ENCODE data around the gene HSD17B12.

Gene HSD17B12

DNA sequence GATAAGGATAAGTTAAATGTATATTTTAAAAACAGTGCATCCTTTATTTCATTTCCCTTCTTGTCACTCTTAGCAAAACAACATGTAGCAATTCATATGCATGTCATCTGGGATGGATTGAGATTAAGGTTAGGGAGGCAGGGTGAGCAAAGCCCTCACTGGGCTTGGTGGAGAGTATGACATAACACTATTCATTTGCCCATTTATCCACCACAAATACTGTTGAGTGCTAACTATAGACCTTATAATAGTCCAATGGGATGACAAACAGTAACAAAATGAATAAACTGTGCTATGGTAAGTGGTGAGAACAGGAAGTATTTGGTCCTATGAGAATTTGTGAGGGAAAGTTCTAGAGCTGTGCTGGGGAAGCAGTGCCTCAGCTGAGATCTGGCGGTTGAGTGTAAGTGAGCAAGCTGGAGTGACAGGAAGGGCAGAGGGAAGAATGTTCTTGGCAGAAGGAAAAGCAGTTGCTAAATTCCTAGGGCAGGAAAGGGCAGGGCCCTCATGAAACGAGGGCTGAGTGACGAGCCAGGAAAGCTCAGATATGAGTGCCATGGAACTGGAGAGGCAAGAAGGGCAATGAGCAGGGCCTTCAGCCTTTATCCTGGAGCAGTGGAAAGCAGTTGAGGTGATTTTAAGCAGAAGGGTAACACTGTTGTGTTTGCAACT is 6.7 kb downstream of the HSD17B12 start:
- no peak for DNase-seq (ENCODE audit: low read depth in 2 of 2, low spot score in 1 of 2)

DNA sequence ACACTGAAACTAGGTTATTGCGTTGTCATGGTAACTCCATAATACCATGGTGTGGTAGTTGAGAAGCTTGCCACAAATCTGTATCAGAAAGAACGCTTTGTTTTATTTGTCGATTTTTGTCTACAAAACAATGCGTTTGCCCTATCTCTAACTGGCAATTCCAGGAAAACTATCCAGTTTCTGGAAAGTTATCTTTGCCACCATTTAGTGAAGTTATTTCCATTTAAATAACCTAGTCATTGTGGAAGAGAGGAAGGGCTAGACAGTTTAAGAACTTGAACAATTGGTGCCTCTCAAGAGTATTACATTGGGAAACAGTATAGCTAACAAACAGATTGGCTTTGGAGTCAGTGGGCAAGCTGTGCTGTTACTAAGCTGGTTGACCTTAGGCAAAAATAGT is 7.9 kb downstream of the HSD17B12 start:
- no peak for DNase-seq (ENCODE audit: low read depth in 2 of 2, low spot score in 1 of 2)

DNA sequence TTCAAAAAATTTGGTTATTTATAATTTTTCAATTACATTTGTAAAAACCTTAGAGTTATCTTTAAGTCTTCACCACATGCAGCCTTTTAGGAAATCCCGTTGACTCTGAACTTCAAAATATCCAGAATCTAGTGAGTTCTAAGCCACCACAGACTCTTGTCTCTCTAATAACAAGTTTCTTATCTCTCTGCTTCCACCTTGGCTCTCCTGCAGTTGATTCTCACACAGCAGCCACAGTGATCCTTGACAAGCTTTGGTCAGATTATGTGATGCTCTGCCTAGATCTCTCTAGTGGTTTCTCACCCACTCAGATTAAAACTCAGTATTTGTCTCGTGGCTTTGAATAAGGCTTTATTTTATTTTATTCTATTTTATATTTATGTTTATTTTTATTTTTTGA is 8.6 kb downstream of the HSD17B12 start:
- DNase-seq (ENCODE audit: low read depth in 2 of 2, low spot score in 1 of 2): no peak

DNA sequence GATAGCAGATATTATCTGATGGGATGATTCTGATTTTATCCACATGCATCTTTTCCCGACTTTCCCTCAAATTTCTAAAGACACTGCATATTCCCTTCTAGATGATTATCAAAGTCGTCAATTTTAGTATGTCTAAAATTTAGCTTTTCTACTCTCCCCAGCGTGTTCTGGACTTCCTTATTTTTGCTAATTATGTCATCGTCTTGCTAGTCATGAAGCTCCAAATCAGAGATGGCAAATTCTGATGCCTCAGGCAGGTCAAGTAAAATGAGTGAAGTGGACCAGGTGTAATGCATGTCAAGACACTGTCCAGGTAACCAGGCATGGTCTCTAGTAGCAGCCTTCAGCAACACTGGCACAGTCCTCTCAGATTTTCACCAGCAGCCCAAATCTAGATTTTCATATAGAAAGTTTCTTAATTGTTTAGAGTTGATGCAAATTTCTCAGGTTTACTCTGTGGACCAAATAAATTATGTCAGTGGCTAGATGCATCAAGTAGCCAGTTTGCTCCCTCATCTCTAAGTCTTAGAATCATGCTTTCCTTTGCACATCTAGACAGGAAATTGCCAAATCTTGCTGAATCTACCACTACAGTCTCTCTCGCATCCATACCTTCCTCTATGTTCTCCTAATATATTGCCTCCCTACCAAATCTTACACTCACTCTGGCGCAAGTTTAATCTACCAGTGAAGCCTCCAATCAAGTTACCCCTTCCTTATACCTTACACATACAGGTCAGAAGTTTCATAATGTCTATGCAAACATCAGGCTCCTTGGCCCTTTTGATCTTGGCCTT is 10.6 kb downstream of the HSD17B12 start:
- no peak for DNase-seq (ENCODE audit: low read depth in 2 of 2, low spot score in 1 of 2)

DNA sequence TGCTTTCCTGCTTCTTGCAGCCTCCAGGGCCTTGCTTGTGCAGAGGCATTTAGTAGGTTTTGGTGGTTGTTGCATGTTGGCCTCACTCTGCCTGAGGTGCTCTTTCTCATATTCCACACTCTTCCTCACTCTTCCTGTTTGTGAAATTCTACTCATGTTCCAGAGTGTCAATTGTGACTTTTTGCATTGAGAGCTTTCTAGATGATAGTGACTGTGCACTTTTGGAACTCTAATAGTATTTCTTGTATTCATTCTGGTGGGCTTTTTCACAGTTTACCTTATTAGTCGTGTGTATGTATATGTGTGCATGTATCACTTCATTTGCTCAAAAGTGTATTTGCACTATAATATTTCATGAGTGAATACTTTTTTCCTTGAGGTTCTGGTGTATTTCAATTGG is 11.3 kb downstream of the HSD17B12 start:
- no peak for DNase-seq (ENCODE audit: low read depth in 2 of 2, low spot score in 1 of 2)

DNA sequence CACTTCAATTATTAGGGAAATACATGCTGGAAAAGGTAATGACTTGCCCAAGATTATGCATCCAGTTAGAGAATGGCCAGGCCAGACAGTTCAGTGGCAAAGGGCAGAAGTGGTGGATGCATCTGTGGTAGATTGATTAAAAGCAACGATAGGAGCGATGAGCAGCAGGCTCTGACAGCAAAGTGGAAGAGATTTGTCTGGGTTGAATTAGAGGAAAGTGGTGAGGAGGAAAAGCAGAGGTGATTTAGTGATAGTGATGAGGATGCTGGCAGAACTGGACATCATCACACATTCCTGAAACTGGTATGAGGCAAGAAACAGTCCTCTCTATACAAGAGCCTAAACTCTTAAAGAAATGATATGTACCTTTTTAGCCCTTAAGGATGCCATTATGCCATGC is 12.5 kb downstream of the HSD17B12 start:
- no peak for DNase-seq (ENCODE audit: low read depth in 2 of 2, low spot score in 1 of 2)

DNA sequence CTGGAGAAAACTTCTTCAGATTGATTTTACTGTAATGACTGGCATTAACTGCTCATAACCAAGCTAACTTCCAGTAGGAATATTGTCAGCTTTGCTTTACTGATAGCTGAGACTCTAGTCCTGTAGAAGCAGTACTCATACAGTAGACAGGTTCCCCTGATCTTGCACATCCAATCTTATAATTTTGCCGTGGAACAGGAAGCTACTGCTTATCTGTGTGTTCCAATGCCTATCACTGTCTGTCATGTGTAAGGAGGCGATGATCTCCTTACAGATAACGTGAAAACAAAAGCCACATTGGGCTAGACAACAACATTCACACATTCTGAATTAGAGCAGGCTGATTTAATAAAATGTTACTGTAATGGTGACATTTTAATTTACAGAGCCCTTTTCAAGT is 13.2 kb downstream of the HSD17B12 start:
- no peak for DNase-seq (ENCODE audit: low read depth in 2 of 2, low spot score in 1 of 2)

DNA sequence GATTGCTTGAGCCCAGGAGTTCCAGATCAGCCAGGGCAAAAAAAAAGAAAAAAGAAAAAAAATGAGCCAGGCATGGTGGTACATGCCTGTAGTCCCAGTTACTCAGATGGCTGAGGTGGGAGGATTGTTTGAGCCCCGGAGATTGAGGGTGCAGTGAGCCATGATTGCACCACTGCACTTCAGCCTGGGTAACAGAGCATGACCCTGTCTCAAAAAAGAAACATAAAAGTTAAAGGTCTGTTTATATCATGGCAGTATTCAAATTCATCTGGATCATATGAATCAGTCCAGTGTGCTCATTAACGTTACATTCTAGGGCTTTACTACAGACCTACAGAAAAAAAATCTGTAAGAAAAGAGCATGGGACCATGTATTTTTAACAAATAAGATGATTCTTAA is 13.9 kb downstream of the HSD17B12 start:
- DNase-seq (ENCODE audit: low read depth in 2 of 2, low spot score in 1 of 2): no peak

DNA sequence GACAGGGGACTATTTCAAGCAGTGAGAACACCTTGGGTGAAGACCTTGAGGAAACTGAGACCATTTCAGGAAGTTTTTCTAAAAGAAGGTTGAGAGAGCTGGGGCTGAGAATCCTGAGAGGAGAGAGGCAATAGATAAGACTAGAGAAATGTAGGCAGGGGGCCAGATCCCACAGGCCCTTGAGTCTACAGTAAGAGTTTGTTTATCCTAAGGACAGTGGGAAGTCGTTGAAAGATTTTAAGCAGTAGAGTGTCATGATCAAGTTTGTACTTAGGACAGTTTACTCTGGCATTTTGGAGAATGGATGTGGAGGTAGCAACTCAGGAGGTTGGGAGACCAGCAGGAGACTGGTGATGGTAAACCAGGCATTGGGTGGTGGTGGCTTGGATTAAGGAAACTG is 17.1 kb downstream of the HSD17B12 start:
- DNase-seq (ENCODE audit: low read depth in 2 of 2, low spot score in 1 of 2): no peak

DNA sequence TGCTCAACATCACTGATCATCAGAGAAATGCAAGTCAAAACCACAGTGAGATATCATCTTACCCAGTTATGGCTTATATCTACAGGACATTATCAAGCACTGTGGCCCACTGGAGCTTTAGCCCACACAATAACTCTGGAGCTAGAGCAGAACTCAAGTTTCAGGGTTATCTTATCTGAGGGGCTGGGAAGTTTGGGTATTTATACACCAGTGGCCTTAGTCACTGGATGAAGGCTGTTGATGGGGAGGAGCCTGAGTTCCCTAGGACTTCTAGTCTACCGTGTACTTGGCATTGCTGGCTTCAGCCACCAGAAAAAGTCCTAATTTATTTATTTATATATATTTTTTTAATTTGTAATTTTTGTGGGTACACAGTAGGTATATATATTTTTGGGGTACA is 19.3 kb downstream of the HSD17B12 start:
- DNase-seq (ENCODE audit: low read depth in 2 of 2, low spot score in 1 of 2): no peak

DNA sequence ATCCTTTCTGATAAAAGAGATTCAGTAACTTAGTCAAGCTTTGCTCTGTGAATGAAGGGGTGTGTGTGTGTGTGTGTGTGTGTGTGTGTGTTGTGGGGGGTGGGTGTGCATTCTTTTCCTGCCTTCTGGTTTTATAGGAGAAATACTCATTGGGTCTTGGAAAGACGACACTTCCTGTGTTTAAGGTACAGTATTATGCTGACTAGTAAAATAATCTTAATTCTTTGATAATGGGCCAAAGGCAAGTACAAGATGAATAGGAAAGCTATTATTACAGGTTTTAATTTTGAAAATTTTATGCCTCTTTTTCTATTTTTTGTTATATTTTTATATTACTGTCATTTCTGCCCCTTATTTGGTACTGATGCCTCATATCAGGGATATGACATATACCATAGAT is 26.1 kb downstream of the HSD17B12 start:
- no peak for DNase-seq (ENCODE audit: low read depth in 2 of 2, low spot score in 1 of 2)

DNA sequence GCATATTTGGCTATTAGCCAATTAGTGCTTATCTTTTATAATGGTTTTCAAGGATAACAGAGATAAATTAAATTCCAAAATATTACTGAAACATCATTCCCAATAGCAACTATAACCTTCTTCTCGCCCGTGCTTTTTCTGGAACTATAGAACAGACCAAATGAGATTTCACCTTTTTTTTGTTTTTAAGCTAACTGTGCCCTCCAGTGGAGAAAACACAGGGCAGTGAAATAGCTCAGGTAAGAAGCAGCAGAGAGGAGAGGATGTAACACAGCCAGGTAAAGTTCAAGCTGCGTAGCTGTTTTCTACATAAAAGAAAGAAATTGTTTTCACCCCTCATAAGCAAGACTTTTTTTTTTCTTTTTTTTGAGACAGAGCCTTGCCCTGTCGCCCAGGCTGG is 28.2 kb downstream of the HSD17B12 start:
- DNase-seq (ENCODE audit: low read depth in 2 of 2, low spot score in 1 of 2): no peak

DNA sequence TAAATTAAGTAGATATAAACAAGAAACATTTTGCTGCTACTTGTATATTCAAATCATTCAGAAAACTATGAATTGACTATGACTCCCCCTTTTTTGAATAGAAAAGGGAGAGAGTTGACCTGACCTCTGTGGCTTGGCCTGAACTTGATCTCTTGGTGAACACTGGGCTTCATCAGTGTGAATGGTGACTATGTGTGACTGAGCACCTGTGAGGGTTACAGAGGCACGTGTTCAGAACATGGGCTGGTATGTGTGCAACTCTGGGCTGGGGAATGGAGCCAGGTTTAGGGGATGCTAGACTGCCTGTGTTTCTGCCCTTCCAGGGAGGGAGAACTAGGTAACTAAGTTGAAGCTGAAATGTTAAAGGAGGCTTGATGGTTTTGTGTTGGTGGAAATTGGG is 29.2 kb downstream of the HSD17B12 start:
- DNase-seq (ENCODE audit: low read depth in 2 of 2, low spot score in 1 of 2): no peak

DNA sequence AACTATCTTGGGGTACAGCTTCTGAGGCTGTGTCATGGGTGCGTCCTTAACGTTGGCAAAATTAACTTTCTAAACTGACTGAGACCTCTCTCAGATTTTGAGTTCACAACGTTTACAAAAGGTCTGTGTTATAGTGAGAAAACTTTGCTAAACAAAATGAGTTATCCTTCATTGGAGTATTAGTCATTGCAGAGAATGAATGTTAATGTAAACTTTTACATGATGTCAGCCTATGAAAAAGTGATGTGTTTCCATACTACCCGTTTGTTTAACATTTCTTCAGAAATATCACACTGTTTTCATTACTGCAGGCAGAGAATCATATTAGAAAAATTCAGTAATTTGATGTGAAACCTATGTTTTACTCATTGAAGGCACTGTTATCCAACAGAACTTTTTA is 32.1 kb downstream of the HSD17B12 start:
- no peak for DNase-seq (ENCODE audit: low read depth in 2 of 2, low spot score in 1 of 2)

DNA sequence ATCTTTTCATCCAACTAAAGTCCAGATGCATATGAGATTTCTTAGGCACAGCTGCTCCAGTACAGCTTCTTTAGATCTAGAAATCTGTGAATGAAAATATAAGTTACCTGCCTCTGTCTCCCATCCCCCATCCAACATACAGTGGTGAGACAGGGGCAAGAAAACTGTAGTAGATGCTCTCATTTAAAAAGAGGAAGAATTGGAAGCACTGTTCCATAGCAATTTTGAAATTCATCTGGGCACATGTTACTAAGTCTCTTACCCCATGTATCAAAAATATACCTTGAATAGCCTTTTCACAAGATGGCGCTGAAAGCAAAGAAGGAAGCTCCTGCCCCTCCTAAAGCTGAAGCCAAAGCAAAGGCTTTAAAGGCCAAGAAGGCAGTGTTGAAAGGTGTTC is 37.8 kb downstream of the HSD17B12 start:
- DNase-seq (ENCODE audit: low read depth in 2 of 2, low spot score in 1 of 2): no peak

DNA sequence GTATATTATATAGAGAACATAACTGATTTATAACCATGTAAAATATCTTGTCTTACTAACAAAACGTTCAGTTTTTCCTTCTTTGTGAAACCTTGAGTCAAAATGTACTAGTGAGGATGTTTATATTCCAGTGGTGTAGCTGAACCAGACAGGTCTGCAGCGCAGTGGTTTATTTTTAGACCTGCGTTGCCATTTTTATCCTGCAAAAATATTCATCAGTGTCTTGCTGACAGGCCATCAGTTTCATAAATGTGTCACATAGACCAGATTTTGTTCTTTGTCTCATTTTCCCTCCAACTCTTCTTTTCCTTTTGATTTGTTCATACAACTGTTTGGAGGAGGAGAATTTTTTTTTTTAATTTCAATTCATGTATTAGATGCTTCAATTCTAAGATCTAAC is 43.1 kb downstream of the HSD17B12 start:
- no peak for DNase-seq (ENCODE audit: low read depth in 2 of 2, low spot score in 1 of 2)

DNA sequence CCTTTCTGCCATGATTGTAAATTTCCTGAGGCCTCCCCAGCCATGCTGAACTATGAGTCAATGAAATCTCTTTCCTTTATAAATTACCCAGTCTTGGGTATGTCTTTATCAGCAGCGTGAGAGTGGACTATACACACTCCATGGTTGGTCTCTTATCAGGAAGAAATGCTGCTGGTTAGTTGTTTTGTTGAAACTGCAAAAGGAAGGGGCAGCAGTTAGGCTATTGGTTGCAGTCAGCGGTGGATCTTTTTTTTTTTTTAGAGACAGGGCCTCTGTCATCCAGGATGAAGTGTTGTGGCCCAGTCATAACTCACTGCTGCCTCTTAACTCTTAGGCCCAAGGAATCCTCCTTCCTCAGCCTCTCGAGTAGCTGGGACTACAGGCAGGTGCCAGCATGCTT is 51.7 kb downstream of the HSD17B12 start:
- DNase-seq (ENCODE audit: low read depth in 2 of 2, low spot score in 1 of 2): no peak

DNA sequence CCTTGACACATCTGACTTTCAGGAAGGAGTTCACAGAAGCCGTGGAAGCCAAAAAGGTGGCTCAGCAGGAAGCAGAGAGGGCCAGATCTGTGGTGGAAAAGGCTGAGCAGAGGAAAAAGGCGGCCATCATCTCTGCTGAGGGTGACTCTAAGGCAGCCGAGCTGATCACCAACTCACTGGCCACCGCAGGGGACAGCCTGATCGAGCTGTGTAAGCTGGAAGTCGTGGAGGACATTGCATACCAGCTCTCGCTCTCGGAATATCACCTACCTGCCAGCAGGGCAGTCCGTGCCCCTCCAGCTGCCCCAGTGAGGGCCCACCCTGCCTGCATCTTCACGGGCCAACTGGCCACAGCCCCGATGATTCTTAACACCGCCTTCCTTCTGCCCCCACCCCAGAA is 53.7 kb downstream of the HSD17B12 start:
- DNase-seq (ENCODE audit: low read depth in 2 of 2, low spot score in 1 of 2): no peak

DNA sequence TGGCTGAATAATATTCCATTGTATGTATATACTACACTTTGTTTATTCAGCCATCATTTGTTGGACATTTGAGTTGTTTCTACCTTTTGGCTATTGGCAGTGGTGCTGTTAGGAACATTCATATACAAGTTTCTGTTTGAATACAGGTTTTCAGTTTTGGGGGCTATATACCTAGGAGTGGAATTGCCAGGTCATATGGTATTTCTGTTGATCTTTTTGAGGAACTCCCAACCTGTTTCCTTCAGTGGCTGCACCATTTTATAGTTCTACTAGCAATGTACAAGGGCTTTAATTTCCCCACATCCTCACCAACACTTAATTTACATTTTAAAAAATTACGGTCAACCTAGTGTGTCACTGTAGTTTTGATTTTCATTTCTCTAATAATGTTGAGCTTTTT is 54.6 kb downstream of the HSD17B12 start:
- DNase-seq (ENCODE audit: low read depth in 2 of 2, low spot score in 1 of 2): no peak

DNA sequence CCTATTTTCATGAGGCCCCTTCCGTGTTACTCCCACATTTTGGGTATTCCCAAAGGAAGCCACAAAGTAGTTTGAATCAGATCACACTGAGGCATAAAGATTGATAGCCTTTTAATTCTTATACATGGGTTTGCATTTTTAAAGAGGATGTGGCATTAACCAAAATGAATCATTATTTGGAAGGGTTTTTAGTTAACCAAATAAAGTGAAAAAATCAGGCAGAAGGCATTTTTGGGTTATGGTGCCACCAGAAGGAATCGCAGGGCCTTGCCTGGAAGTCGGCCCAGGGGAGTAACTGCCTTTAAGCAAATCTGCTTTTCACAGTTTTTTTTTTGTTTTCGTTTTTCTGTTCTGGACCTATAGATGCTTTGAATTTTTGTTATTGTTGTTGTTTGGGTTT is 55.4 kb downstream of the HSD17B12 start:
- DNase-seq (ENCODE audit: low read depth in 2 of 2, low spot score in 1 of 2): no peak

DNA sequence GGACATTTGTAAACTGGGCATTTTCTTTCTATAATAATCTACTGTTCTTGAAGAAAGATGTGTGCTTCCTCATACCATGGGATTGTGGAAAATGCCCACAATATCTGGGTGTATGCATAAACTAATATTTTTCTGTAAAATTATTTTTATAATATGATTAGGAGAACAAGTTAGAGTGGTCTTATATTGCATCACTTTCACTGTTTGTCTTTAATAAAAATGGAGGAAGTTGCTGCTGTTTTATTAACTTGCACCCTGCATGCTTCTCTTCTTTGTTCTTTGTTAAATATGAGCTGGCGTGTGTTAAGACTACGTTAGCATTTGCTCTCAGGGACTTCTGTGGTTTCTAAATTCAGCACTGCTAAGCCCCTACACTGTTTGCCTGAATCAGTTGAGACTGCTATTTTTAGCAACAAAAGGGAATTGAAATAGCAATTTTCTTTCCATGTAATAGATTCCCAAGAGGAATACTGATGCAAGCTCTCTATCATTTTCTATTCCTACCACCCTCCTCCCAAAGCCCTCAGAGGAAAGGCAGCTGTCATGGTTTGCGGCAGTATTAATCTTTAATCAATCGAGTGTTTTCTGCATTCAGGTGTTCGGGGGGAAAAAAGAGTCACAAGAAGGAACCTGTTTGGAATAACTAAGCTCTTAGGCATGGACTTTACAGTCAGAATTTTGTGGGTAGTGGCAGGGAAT is 56.1 kb downstream of the HSD17B12 start:
- DNase-seq (ENCODE audit: low read depth in 2 of 2, low spot score in 1 of 2): no peak

DNA sequence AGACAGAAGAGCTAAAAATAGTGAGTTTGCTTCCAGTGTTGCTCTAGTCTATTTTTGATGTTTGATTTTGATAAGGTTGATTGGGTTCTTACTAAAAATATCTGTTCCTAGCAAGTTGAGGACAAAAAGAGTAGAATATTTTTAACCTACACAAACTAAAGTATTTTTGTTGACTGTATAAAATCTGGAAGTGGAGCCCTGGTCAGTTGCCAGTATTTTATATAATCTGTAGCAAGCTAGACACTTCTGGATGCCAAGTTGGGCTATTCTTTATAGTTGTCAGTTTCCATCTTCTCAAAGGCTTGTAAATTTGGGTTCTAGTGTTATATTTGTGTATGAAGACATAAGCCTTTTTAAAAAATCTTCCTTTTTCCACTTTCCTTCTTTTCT is 56.7 kb downstream of the HSD17B12 start:
- DNase-seq (ENCODE audit: low read depth in 2 of 2, low spot score in 1 of 2): no peak

Measured in stimulated activated CD8-positive, alpha-beta memory T cell treated with anti-CD3 and anti-CD28 coated beads, Interleukin-4, amount 100 ng/mL, for 1 hour (primary cell).